Measurements from ENCODE around the gene MAGI2. TPM values are rescaled to one million over a fixed set of nuclear protein-coding genes. Genes with fewer than 3 reads are reported as not detected.

The MAGI2 gene
- total RNA-seq, 6 experiments from 2014 or later = 1.2 to 4.0 (median 2.4) TPM

GRCh38 chr7:79141252-79141651 lies 312.2 kb downstream of the MAGI2 start:
- Histone ChIP-seq H3K9me3 (no peaks in the 10 kb centered on the region), H3K4me1 (no peaks in the 10 kb centered on the region), H3K4me3 (no peak overlapping the region), H3K36me3 (no peaks in the 10 kb centered on the region), H3K27ac (no peak overlapping the region), H3K27me3 (no peaks in the 10 kb centered on the region)
- no peak for ATAC-seq
- intact Hi-C loops (cut with DNase I) = no loop called here
- no peak for TF ChIP-seq POLR2A (IDR thresholded peaks at IDR 0.05)
- no peak for TF ChIP-seq CTCF (IDR thresholded peaks at IDR 0.05)
- DNase-seq = no peak
- 44% methylated on average over 1 of the region's 1 CpG for WGBS (ENCODE audit: insufficient coverage, low coverage, low lambda C conversion rate, missing lambda C conversion rate)

- ATAC-seq = no peak
- no peak for DNase-seq
- H3K9me3 ChIP-seq = no peaks in the 10 kb centered on the region
- intact Hi-C loops (cut with DNase I) = no loop called here
- no peaks in the 10 kb centered on the region for H3K36me3 ChIP-seq
- TF ChIP-seq CTCF (IDR thresholded peaks at IDR 0.05) = no peak
- TF ChIP-seq POLR2A (IDR thresholded peaks at IDR 0.05) = no peak
- no peaks in the 10 kb centered on the region for H3K27me3 ChIP-seq
- no peaks in the 10 kb centered on the region for H3K4me1 ChIP-seq
- no peak overlapping the region for H3K27ac ChIP-seq
- no peak overlapping the region for H3K4me3 ChIP-seq
- 78% methylated on average over 3 of the region's 3 CpGs for WGBS (ENCODE audit: insufficient coverage, low coverage, low lambda C conversion rate, missing lambda C conversion rate)
These were observed 315.5 kb downstream of the MAGI2 start for GRCh38 chr7:79137942-79138341.

GRCh38 chr7:79132844-79133451 lies 320.5 kb downstream of the MAGI2 start:
- Histone ChIP-seq H3K27ac (no peak overlapping the region), H3K36me3 (no peaks in the 10 kb centered on the region), H3K9me3 (no peaks in the 10 kb centered on the region), H3K4me3 (no peak overlapping the region), H3K4me1 (no peaks in the 10 kb centered on the region), H3K27me3 (no peaks in the 10 kb centered on the region)
- 88% methylated on average over 4 of the region's 4 CpGs for WGBS (ENCODE audit: insufficient coverage, low coverage, low lambda C conversion rate, missing lambda C conversion rate)
- ATAC-seq (no peak), DNase-seq (no peak)
- TF ChIP-seq POLR2A (IDR thresholded peaks at IDR 0.05) (no peak), CTCF (IDR thresholded peaks at IDR 0.05) (no peak)
- intact Hi-C loops (cut with DNase I) = no loop called here

GRCh38 chr7:79130715-79131114 lies 322.8 kb downstream of the MAGI2 start:
- WGBS (ENCODE audit: insufficient coverage, low coverage, low lambda C conversion rate, missing lambda C conversion rate) = 100% methylated on average over 1 of the region's 1 CpG
- H3K4me3 ChIP-seq = no peak overlapping the region
- H3K9me3 ChIP-seq = no peaks in the 10 kb centered on the region
- no peaks in the 10 kb centered on the region for H3K36me3 ChIP-seq
- no peaks in the 10 kb centered on the region for H3K27me3 ChIP-seq
- no peak overlapping the region for H3K27ac ChIP-seq
- no peaks in the 10 kb centered on the region for H3K4me1 ChIP-seq
- no peak for DNase-seq
- intact Hi-C loops (cut with DNase I) = no loop called here
- ATAC-seq = no peak
- TF ChIP-seq CTCF (IDR thresholded peaks at IDR 0.05) (no peak), POLR2A (IDR thresholded peaks at IDR 0.05) (no peak)

GRCh38 chr7:79124331-79124730 lies 329.1 kb downstream of the MAGI2 start:
- TF ChIP-seq CTCF (IDR thresholded peaks at IDR 0.05) (no peak), POLR2A (IDR thresholded peaks at IDR 0.05) (no peak)
- ATAC-seq (no peak), DNase-seq (no peak)
- no peaks in the 10 kb centered on the region for H3K36me3 ChIP-seq
- H3K27ac ChIP-seq = no peak overlapping the region
- intact Hi-C loops (cut with DNase I) = no loop called here
- H3K4me1 ChIP-seq = no peaks in the 10 kb centered on the region
- WGBS (ENCODE audit: insufficient coverage, low coverage, low lambda C conversion rate, missing lambda C conversion rate) = 78% methylated on average over 2 of the region's 2 CpGs
- no peaks in the 10 kb centered on the region for H3K9me3 ChIP-seq
- no peaks in the 10 kb centered on the region for H3K27me3 ChIP-seq
- no peak overlapping the region for H3K4me3 ChIP-seq
